ENCODE results near the gene KCNQ1. TPM values are rescaled to one million over a fixed set of nuclear protein-coding genes. Genes with fewer than 3 reads are reported as not detected.

Gene KCNQ1
- total RNA-seq, 3 donors from 2014 or later, result 3.6 to 6.2 (median 5.1) TPM

- H3K27ac ChIP-seq, result peak overlapping the region; percentile 57 to 84
Measured at GRCh38 chr11:2811206-2812091, 366.6 kb downstream of the KCNQ1 start.

GRCh38 chr11:2812371-2812991, 367.7 kb downstream of the KCNQ1 start:
- no peak for DNase-seq (ENCODE audit: low spot score in 2 of 2)
- intact Hi-C loops (cut with DNase I; ENCODE audit: low total_unique reads), result no loop called here
- Histone ChIP-seq H3K27ac (peak overlapping the region; percentile 57 to 84), H3K36me3 (no peaks in the 10 kb centered on the region), H3K9me3 (peaks cover 0 to 6% of the 10 kb centered on the region in 2 donors), H3K27me3 (no peaks in the 10 kb centered on the region), H3K4me1 (peaks cover 9 to 25% of the 10 kb centered on the region in 2 donors), H3K4me3 (peak overlapping the region; percentile 23 to 56 (median 29))
- TF ChIP-seq POLR2A (IDR thresholded peaks at IDR 0.05) (no peak), POLR2AphosphoS5 (IDR thresholded peaks at IDR 0.05) (no peak), CTCF (IDR thresholded peaks at IDR 0.05) (no peak)

More at GRCh38 chr11:2811206-2812091, 366.6 kb downstream of the KCNQ1 start:
- Histone ChIP-seq H3K36me3 (no peaks in the 10 kb centered on the region), H3K27me3 (no peaks in the 10 kb centered on the region), H3K4me3 (peak overlapping the region in 2 of 3 donors; percentile 29 to 56), H3K9me3 (peaks cover 0 to 6% of the 10 kb centered on the region in 2 donors), H3K4me1 (peaks cover 14 to 22% of the 10 kb centered on the region in 2 donors)
- no peak for DNase-seq (ENCODE audit: low spot score in 2 of 2)
- TF ChIP-seq CTCF (IDR thresholded peaks at IDR 0.05), result no peak
- TF ChIP-seq POLR2AphosphoS5 (IDR thresholded peaks at IDR 0.05), result peak in 1 of 3 donors; percentile 5
- TF ChIP-seq POLR2A (IDR thresholded peaks at IDR 0.05), result no peak
- intact Hi-C loops (cut with DNase I; ENCODE audit: low total_unique reads), result no loop called here

- Histone ChIP-seq H3K27me3 (no peaks in the 10 kb centered on the region), H3K4me1 (peaks cover 6 to 21% of the 10 kb centered on the region in 2 donors), H3K27ac (peak overlapping the region; percentile 57 to 84), H3K4me3 (no peak overlapping the region), H3K36me3 (no peaks in the 10 kb centered on the region), H3K9me3 (peaks cover 0 to 6% of the 10 kb centered on the region in 2 donors)
- TF ChIP-seq POLR2AphosphoS5 (IDR thresholded peaks at IDR 0.05), result no peak
- no peak for TF ChIP-seq POLR2A (IDR thresholded peaks at IDR 0.05)
- TF ChIP-seq CTCF (IDR thresholded peaks at IDR 0.05), result no peak
- DNase-seq (ENCODE audit: low spot score in 2 of 2), result no peak
- intact Hi-C loops (cut with DNase I; ENCODE audit: low total_unique reads), result no loop called here
Measured at GRCh38 chr11:2813141-2813908, 368.5 kb downstream of the KCNQ1 start.

GRCh38 chr11:2813968-2814367, 369.2 kb downstream of the KCNQ1 start:
- intact Hi-C loops (cut with DNase I; ENCODE audit: low total_unique reads), result no loop called here
- no peak for TF ChIP-seq POLR2A (IDR thresholded peaks at IDR 0.05)
- TF ChIP-seq POLR2AphosphoS5 (IDR thresholded peaks at IDR 0.05), result no peak
- no peak for TF ChIP-seq CTCF (IDR thresholded peaks at IDR 0.05)
- H3K27me3 ChIP-seq, result no peaks in the 10 kb centered on the region
- no peak overlapping the region for H3K27ac ChIP-seq
- DNase-seq (ENCODE audit: low spot score in 2 of 2), result no peak
- peaks cover 6 to 21% of the 10 kb centered on the region in 2 donors for H3K4me1 ChIP-seq
- H3K9me3 ChIP-seq, result peaks cover 2 to 12% of the 10 kb centered on the region in 2 donors
- no peak overlapping the region for H3K4me3 ChIP-seq
- H3K36me3 ChIP-seq, result no peaks in the 10 kb centered on the region
